HepG2 (cell line): Measurements from ENCODE around the gene NBL1. TPM values are rescaled to one million over a fixed set of nuclear protein-coding genes. Genes with fewer than 3 reads are reported as not detected.

Experiments
- CREB1 ChIP-seq, 2 experiments: fragments of 450-650 bp in 1 of 2; IDR thresholded peaks; 2 replicates each; pipeline ENCODE4 v1.6.1; 2016 to 2017; ENCODE audit warnings: control low read depth in 1 of 2, mild to moderate bottlenecking in 1 of 2, missing compliant biosample characterization in 1 of 2, missing genetic modification characterization in 1 of 2
- FOSL2 ChIP-seq: sonication (generic); formaldehyde crosslinking; IDR thresholded peaks from 2 replicates; pipeline ENCODE4 v1.4.0; 2020; ENCODE audit warnings: missing genetic modification reagents
- FOXA1 ChIP-seq, 2 experiments: fragments of 450-650 bp in 1 of 2; sonication (generic) in 1 of 2; formaldehyde crosslinking in 1 of 2; IDR thresholded peaks; 2 replicates each; pipeline versions ENCODE4 v1.4.0 to v1.6.1; 2016 to 2020; ENCODE audit warnings: missing genetic modification reagents in 1 of 2
- IKZF4 ChIP-seq: sonication (generic); formaldehyde crosslinking; IDR thresholded peaks from 2 replicates; pipeline ENCODE4 v1.5.1; 2020; ENCODE audit warnings: borderline replicate concordance, mild to moderate bottlenecking, low read depth, missing genetic modification reagents; ENCODE audit errors: not compliant biosample characterization
- MAX ChIP-seq: IDR thresholded peaks from 2 replicates; pipeline ENCODE4 v1.6.1; 2012; ENCODE audit warnings: inconsistent platforms
- MTF1 ChIP-seq: sonication (generic); formaldehyde crosslinking; IDR thresholded peaks from 2 replicates; pipeline ENCODE4 v1.5.0; 2020; ENCODE audit warnings: missing genetic modification reagents
- NFYB ChIP-seq: sonication (generic); formaldehyde crosslinking; IDR thresholded peaks from 2 replicates; pipeline ENCODE4 v1.4.0; 2020; ENCODE audit warnings: missing genetic modification reagents
- REXO4 ChIP-seq: sonication (generic); formaldehyde crosslinking; IDR thresholded peaks from 2 replicates; pipeline ENCODE4 v1.8.0; 2022; ENCODE audit warnings: missing genetic modification reagents, mild to moderate bottlenecking, borderline replicate concordance
- RXRA ChIP-seq: sonication (generic); formaldehyde crosslinking; IDR thresholded peaks from 2 replicates; pipeline ENCODE4 v1.5.1; 2020; ENCODE audit warnings: missing genetic modification reagents
- SOX5 ChIP-seq: IDR thresholded peaks from 2 replicates; pipeline ENCODE4 v1.6.1; 2016; ENCODE audit warnings: borderline replicate concordance
- SP5 ChIP-seq: IDR thresholded peaks from 2 replicates; pipeline ENCODE4 v1.6.1; 2016; ENCODE audit warnings: low read depth, borderline replicate concordance
- SRSF4 ChIP-seq: fragments of 200-400 bp; formaldehyde crosslinking; IDR thresholded peaks from one replicate; pipeline ENCODE4 v1.6.1; 2018; ENCODE audit warnings: mild to moderate bottlenecking, low read depth, low read length, moderate library complexity; ENCODE audit not compliant: poor library complexity, severe bottlenecking
- TBX2 ChIP-seq: sonication (generic); formaldehyde crosslinking; IDR thresholded peaks from 2 replicates; pipeline ENCODE4 v1.5.0; 2020; ENCODE audit warnings: missing genetic modification reagents, mild to moderate bottlenecking, borderline replicate concordance
- TEAD3 ChIP-seq: optimal IDR thresholded peaks from 2 replicates; pipeline ENCODE3; 2016; ENCODE audit warnings: borderline replicate concordance
- ZMAT3 ChIP-seq: sonication (generic); formaldehyde crosslinking; conservative IDR thresholded peaks from 2 replicates; pipeline ENCODE4 v1.7.0; 2021; ENCODE audit warnings: missing genetic modification reagents
- ZNF263 ChIP-seq: sonication (generic); formaldehyde crosslinking; IDR thresholded peaks from 2 replicates; pipeline ENCODE4 v1.4.0; 2020; ENCODE audit warnings: missing genetic modification reagents
- ZNF451 ChIP-seq: sonication (generic); formaldehyde crosslinking; IDR thresholded peaks from 2 replicates; pipeline ENCODE4 v1.5.0; 2020; ENCODE audit warnings: mild to moderate bottlenecking, missing genetic modification reagents
- ZNF598 ChIP-seq: sonication (generic); formaldehyde crosslinking; IDR thresholded peaks from 2 replicates; pipeline ENCODE4 v1.5.1; 2020; ENCODE audit warnings: mild to moderate bottlenecking, missing genetic modification reagents, borderline replicate concordance
- ZNF629 ChIP-seq: sonication (generic); formaldehyde crosslinking; conservative IDR thresholded peaks from 2 replicates; pipeline ENCODE4 v1.5.0; 2020; ENCODE audit warnings: missing genetic modification reagents
- ZNF749 ChIP-seq: sonication (generic); formaldehyde crosslinking; IDR thresholded peaks from 2 replicates; pipeline ENCODE4 v1.8.0; 2022; ENCODE audit warnings: mild to moderate bottlenecking, missing genetic modification reagents, moderate library complexity, borderline replicate concordance
- polyA plus RNA-seq, 8 experiments: library from polyadenylated mRNA; depleted of rRNA in 3 of 8; stranded (reverse) in 7 of 8; unstranded in 1 of 8; fragments of >200 nt; fragmentation: Illumina TruSeq in 4 of 8; extraction: Trizol in 4 of 8; gene quantifications; 2 replicates each; pipeline versions ENCODE4 v1.2.1 to v1.2.3, GENCODE V29; 2011 to 2016; ENCODE audit warnings: low read depth in 4 of 8, missing spikeins in 1 of 8, mixed read lengths in 1 of 8; ENCODE audit not compliant: insufficient read depth in 1 of 8
- total RNA-seq, 5 experiments: library from RNA; depleted of rRNA; stranded (reverse); fragments of >200 nt; fragmentation: Illumina TruSeq; extraction: Trizol; gene quantifications; 2 replicates each; pipeline ENCODE4 v1.2.3, GENCODE V29; 2016; ENCODE audit warnings: low read depth in 1 of 5
- TF ChIP-seq, protein P1 (sequence below): sonication (generic); formaldehyde crosslinking; IDR thresholded peaks from 2 replicates; pipeline ENCODE4 v1.8.0; 2022; ENCODE audit warnings: mild to moderate bottlenecking, missing genetic modification reagents; ENCODE audit not compliant: insufficient replicate concordance
- TF ChIP-seq, protein P2 (sequence below): sonication (generic); formaldehyde crosslinking; IDR thresholded peaks from 2 replicates; pipeline ENCODE4 v1.5.1; 2020; ENCODE audit warnings: mild to moderate bottlenecking, missing genetic modification reagents, moderate library complexity

NBL1 gene
- total and polyA plus RNA-seq, 2 of the 13 experiments (the other 11 are each of a cell fraction or from before 2014, with no cell fraction given) = 2.7 to 13.8 TPM

DNA sequence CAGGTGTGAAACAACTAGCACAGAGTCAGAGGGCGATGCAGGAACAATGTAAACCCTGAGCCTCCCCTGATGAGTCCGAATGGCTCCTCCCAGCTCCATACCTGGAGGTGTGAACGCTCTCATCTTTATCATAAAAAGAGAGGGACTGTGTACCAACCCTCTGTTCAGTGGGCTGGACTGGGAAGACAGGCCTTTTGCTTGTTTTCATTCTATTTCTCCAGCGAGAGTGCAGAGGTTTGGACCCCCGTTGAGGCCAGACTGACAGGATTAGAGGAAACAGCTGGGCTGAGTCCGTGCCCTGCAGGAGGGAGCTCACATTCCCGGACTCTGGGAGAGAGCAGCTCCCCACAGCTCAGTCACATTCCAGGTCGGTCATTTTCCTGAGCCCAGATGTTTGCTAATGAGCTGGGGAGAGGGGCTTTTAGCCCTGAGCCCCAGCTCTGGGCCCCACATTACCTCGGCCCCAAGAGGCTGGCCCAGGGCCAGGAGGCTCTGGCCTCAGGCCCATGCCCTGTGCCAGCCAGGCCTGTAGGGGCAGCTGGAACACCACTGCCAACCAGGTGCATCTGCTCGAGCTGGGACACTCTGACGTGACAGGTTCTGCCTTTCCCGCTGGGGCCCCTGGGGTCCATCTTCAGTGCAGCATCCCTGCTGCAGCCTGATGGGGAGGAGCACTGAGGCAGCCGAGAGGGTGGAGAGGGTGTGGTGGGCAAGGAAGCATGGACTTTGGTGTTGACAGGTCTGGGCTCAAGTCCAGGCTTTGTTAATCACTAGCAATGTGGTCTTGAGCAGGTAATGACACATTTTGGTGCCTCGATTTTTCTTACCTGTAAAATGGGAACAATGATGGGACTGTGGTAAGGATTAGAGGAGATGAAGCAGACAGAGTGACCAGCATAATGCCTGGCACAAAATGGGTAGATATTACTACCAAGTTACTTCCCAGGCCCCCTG lies 3.5 kb upstream of the NBL1 start (continued):
- TF ChIP-seq REXO4 (CRISPR knock-in tag) (no peak), FOSL2 (peak; percentile 36), ZMAT3 (CRISPR knock-in tag) (no peak), SOX5 (CRISPR knock-in tag) (0 out of 2 replicates have a peak, but pooled peaks have one; percentile 11), SP5 (CRISPR knock-in tag) (peak; percentile 64; the same call in 1 of the 2 replicates), IKZF4 (CRISPR knock-in tag) (no peak), ZNF629 (CRISPR knock-in tag) (peak; percentile 99), ZNF263 (peak; percentile 76), TEAD3 (CRISPR knock-in tag) (peak; percentile 84), MAX (peak; percentile 42), SRSF4 (no peak), FOXA1 (IDR thresholded peaks at IDR 0.05) (no peak), FOXA1 (CRISPR knock-in tag; IDR thresholded peaks at IDR 0.05) (peak; percentile 36; the same call in 1 of the 2 replicates), MTF1 (no peak), TBX2 (CRISPR knock-in tag) (peak; percentile 80), NFYB (no peak), ZNF451 (0 out of 2 replicates have a peak, but pooled peaks have one; percentile 9), ZNF749 (no peak), CREB1 (IDR thresholded peaks at IDR 0.05) (no peak), CREB1 (CRISPR knock-in tag; IDR thresholded peaks at IDR 0.05) (peak; percentile 53), RXRA (CRISPR knock-in tag) (peak; percentile 55; the same call in 1 of the 2 replicates), ZNF598 (no peak)
- TF ChIP-seq, protein P1, sequence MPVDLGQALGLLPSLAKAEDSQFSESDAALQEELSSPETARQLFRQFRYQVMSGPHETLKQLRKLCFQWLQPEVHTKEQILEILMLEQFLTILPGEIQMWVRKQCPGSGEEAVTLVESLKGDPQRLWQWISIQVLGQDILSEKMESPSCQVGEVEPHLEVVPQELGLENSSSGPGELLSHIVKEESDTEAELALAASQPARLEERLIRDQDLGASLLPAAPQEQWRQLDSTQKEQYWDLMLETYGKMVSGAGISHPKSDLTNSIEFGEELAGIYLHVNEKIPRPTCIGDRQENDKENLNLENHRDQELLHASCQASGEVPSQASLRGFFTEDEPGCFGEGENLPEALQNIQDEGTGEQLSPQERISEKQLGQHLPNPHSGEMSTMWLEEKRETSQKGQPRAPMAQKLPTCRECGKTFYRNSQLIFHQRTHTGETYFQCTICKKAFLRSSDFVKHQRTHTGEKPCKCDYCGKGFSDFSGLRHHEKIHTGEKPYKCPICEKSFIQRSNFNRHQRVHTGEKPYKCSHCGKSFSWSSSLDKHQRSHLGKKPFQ = peak; percentile 100
- TF ChIP-seq, protein P2, sequence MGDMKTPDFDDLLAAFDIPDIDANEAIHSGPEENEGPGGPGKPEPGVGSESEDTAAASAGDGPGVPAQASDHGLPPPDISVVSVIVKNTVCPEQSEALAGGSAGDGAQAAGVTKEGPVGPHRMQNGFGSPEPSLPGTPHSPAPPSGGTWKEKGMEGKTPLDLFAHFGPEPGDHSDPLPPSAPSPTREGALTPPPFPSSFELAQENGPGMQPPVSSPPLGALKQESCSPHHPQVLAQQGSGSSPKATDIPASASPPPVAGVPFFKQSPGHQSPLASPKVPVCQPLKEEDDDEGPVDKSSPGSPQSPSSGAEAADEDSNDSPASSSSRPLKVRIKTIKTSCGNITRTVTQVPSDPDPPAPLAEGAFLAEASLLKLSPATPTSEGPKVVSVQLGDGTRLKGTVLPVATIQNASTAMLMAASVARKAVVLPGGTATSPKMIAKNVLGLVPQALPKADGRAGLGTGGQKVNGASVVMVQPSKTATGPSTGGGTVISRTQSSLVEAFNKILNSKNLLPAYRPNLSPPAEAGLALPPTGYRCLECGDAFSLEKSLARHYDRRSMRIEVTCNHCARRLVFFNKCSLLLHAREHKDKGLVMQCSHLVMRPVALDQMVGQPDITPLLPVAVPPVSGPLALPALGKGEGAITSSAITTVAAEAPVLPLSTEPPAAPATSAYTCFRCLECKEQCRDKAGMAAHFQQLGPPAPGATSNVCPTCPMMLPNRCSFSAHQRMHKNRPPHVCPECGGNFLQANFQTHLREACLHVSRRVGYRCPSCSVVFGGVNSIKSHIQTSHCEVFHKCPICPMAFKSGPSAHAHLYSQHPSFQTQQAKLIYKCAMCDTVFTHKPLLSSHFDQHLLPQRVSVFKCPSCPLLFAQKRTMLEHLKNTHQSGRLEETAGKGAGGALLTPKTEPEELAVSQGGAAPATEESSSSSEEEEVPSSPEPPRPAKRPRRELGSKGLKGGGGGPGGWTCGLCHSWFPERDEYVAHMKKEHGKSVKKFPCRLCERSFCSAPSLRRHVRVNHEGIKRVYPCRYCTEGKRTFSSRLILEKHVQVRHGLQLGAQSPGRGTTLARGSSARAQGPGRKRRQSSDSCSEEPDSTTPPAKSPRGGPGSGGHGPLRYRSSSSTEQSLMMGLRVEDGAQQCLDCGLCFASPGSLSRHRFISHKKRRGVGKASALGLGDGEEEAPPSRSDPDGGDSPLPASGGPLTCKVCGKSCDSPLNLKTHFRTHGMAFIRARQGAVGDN (CRISPR knock-in tag) = peak; percentile 73
